ENCODE data around the gene C11orf91. TPM values are rescaled to one million over a fixed set of nuclear protein-coding genes. Genes with fewer than 3 reads are reported as not detected.

C11orf91 gene
- total RNA-seq, 1 donor from 2014 or later: 0.75 TPM

GRCh38 chr11:33699515-33700062, 1.0 kb downstream of the C11orf91 start:
- peak overlapping the region; percentile 61 for H3K4me3 Mint-ChIP-seq (ENCODE audit: unreplicated experiment)
- no peaks in the 10 kb centered on the region for H3K9me3 Mint-ChIP-seq (ENCODE audit: unreplicated experiment)
- H3K27ac Mint-ChIP-seq (ENCODE audit: unreplicated experiment): peak overlapping the region; percentile 81
- no peaks in the 10 kb centered on the region for H3K27me3 Mint-ChIP-seq (ENCODE audit: unreplicated experiment)
- TF ChIP-seq CTCF (IDR thresholded peaks at IDR 0.05): no peak
- peaks cover 61% of the 10 kb centered on the region for H3K4me1 Mint-ChIP-seq (ENCODE audit: unreplicated experiment)
- no peak for DNase-seq (ENCODE audit: extremely low spot score, unreplicated experiment)
- no peaks in the 10 kb centered on the region for H3K36me3 Mint-ChIP-seq (ENCODE audit: unreplicated experiment)

DNA sequence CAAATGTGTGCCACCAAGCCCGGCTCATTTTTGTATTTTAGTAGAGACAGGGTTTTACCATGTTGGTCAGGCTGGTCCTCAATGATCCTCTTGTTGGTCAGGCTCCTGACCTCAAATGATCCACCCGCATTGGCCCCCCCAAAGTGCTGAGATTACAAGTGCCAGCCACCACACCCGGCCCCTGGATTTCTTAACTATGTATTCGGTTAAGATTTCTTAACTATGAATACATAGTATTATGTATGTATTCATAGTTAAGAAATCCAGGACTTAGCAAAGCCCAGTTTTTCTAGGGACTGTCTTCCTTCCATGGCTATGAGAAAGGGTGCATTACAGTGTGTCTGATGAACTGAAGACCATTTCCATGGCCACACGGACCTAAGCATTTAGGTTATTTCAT, 1.7 kb downstream of the C11orf91 start:
- H3K36me3 Mint-ChIP-seq (ENCODE audit: unreplicated experiment): no peaks in the 10 kb centered on the region
- TF ChIP-seq CTCF (IDR thresholded peaks at IDR 0.05): no peak
- no peak overlapping the region for H3K27ac Mint-ChIP-seq (ENCODE audit: unreplicated experiment)
- H3K4me3 Mint-ChIP-seq (ENCODE audit: unreplicated experiment): no peak overlapping the region
- H3K4me1 Mint-ChIP-seq (ENCODE audit: unreplicated experiment): peaks cover 55% of the 10 kb centered on the region
- no peak for DNase-seq (ENCODE audit: extremely low spot score, unreplicated experiment)
- no peaks in the 10 kb centered on the region for H3K9me3 Mint-ChIP-seq (ENCODE audit: unreplicated experiment)
- no peaks in the 10 kb centered on the region for H3K27me3 Mint-ChIP-seq (ENCODE audit: unreplicated experiment)

DNA sequence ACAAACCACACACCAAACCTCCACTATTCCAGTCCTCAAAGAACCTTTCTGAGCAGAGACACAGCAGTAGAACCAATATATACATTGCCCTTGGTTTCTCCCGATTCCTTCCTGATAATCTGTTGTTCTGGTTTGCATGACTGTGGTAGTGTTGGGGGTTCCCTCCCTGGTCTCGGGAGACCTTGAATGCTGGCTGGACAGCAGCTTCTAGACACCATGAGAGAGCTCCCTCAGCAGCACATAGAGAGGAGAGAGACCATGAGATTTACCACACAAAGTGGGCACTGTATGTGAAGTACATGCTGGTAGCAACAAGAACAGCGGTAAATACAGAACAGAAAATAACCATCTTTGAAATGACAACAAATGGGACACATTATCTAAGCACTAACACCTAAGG, 2.6 kb downstream of the C11orf91 start:
- Mint-ChIP-seq H3K4me3 (ENCODE audit: unreplicated experiment) (no peak overlapping the region), H3K4me1 (ENCODE audit: unreplicated experiment) (peaks cover 52% of the 10 kb centered on the region)

DNA sequence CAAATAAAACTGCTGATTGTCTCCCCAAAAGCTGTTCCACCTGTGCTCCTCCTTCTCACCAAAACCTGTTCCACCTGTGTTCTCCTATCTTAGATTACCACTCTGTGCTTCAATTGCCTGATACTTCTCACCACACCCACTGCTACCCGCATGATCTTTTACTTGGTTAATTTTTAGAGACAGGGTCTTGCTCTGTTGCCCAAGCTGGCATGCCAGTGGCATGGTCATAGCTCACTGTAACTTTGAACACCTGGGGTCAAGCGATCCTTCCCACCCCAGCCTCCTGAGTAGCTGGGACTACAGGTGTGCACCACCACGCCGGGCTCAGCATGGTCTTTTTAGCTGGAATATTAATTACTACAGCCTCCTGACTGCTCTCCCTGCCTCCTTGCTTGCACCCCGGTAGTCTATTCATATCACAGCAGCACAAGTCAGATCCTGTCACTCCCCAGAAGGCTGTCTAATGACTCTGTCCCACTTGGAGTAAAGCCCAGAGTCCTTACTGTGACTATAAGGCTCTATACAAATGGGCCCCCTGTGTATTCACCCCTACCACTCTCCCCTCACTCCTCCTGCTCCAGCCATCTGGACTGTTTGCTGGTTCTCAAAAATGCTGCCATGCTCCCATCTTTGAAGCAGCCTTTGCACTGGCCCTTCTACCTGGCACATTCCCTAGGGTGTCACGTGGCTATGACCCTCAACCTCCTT, 3.5 kb downstream of the C11orf91 start:
- Mint-ChIP-seq H3K9me3 (ENCODE audit: unreplicated experiment) (no peaks in the 10 kb centered on the region), H3K4me1 (ENCODE audit: unreplicated experiment) (peaks cover 53% of the 10 kb centered on the region)

More for the DNA sequence above, 2.6 kb downstream of the C11orf91 start:
- no peak for DNase-seq (ENCODE audit: extremely low spot score, unreplicated experiment)
- Mint-ChIP-seq H3K9me3 (ENCODE audit: unreplicated experiment) (no peaks in the 10 kb centered on the region), H3K27me3 (ENCODE audit: unreplicated experiment) (no peaks in the 10 kb centered on the region), H3K27ac (ENCODE audit: unreplicated experiment) (peak overlapping the region; percentile 25), H3K36me3 (ENCODE audit: unreplicated experiment) (no peaks in the 10 kb centered on the region)
- TF ChIP-seq CTCF (IDR thresholded peaks at IDR 0.05): no peak

More for the DNA sequence above, 3.5 kb downstream of the C11orf91 start:
- Mint-ChIP-seq H3K27me3 (ENCODE audit: unreplicated experiment) (no peaks in the 10 kb centered on the region), H3K4me3 (ENCODE audit: unreplicated experiment) (no peak overlapping the region), H3K36me3 (ENCODE audit: unreplicated experiment) (no peaks in the 10 kb centered on the region), H3K27ac (ENCODE audit: unreplicated experiment) (no peak overlapping the region)
- TF ChIP-seq CTCF (IDR thresholded peaks at IDR 0.05): no peak
- DNase-seq (ENCODE audit: extremely low spot score, unreplicated experiment): no peak
